Suppressor macrophage treated with lipopolysaccharide for 4 hours (primary cell): ENCODE results near the gene CCDC88C.

Experiments used
- DNase-seq: peaks from one replicate; pipeline ENCODE4 v3.0.0-alpha.2; 2020

Gene CCDC88C

DNA sequence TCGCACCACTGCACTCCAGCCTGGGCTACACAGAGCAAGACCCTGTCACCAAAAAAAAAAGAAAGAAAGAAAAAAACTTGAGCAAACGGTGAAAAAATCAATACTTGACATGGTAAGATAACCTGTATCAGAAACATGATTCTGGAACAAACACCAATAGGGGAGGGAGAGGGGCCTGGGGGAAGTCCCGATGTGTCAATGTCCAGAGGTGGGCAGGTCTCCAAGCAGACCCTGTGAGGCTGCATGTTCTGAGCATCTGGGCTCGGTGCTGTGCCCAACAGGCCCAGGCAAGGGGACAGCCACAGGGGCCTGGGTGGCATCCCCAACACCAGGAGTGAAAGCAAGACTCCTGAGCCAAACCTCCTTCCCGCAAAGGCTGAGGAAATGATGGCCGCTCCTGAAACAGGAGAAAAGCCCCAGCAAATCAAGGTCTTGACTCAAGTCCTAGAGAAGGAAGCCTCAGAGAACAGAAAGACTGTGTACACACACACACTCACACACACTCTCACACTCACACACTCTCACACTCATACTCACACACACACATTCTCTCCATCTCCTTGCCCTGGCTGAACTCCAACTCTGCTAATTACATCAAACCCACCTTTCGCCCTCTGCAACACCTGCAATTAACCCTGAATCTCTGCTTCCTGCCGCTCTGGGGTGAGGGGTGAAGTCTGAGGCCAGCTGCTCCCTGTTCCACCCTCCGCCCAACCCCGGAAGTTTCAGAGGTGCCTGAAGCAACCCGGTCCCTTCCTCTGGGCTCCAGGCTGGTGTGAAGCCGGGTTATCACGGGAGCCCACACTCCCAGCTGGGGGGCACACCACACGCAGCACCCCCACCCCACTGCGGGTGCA lies 20.4 kb downstream of the CCDC88C start:
- DNase-seq: no peak

GRCh38 chr14:91396013-91396660 lies 21.5 kb downstream of the CCDC88C start:
- DNase-seq: peak; percentile 64

DNA sequence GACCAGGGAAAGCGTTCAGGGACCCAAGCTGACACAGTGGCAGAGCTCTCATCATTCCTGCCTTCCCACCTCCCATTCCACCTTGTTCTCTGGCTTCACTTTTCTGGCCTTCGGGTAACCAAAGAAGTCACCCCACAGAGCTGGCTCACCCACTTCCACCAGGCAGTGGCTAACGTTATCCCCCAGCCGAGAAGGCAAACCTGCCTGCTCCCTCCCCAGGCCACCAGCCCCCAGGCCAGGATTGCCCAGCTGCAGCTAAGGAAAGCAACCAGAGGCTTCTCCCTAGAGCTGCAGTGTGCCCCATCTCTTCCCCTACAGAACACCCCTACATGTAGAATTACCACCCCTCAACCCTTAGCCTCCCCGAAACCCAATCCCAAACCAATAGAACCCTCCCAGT lies 22.2 kb downstream of the CCDC88C start:
- DNase-seq: no peak

- DNase-seq: no peak
These were observed 23.2 kb downstream of the CCDC88C start for GRCh38 chr14:91394105-91395081.

GRCh38 chr14:91392623-91393303 lies 24.9 kb downstream of the CCDC88C start:
- peak; percentile 78 for DNase-seq

DNA sequence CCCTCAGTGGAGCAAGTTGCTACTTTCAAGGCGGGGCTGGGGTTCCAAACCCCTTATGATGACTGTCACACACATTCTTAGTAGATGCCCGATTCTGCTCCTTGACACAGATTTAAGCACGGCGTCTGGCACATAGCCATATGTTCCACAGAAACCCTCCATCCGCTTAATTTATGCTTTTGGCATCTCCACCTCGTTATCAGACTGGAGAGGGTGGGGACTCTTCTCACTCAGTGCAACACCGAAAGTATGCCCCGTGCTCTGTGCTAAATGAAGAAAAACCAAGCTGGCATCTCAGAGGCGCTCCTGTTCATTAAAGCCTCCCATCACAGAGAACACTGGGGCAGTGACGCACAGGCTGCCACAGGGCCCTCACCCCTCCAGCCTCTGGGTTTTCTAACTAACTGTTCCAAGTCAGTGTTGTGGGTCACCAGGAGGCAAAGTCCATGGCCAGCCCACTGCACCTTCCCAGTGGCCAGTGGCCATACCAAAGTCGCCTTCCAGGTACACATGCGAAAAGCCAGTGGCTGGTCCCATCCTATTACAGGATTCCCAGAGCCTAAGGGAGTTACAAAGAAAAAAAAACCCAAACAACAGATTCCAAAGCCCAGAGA lies 27.3 kb downstream of the CCDC88C start:
- no peak for DNase-seq

- DNase-seq: no peak
These were observed 28.5 kb downstream of the CCDC88C start for GRCh38 chr14:91389150-91389549.

GRCh38 chr14:91388551-91388975 lies 29.1 kb downstream of the CCDC88C start:
- DNase-seq: peak; percentile 86

- no peak for DNase-seq
These were observed 29.7 kb downstream of the CCDC88C start for GRCh38 chr14:91387951-91388381.

DNA sequence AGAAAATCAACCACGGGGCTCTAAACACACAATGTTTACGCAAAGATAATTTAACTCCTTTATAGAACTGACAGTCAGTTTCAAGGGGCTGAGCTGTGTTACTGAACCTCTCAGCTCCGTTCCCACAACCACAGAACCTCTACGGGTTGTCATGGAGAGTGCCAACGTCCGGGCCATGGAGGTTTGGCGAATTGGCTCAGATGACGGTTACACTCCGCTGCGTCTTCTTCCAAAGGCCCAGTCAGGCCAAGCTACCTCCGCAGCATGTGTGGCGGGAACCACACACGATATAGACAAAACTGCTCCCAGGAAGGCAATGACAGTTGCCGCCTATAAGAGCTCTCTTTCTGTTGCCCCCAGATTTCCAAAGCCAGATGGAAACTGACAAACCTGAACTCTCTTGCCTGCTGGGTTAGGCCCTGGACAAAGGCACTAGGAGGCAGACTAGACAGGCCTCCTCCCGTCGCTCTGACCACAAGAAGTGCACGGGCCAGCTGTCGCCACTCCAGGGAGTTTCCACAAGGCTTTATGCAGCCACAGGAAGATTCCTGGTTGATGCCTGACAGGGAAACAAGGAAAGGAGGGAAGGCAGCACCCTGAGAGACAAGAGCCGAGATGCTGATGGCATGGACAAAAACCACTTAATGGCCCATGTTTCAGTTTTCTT lies 30.3 kb downstream of the CCDC88C start:
- no peak for DNase-seq

DNA sequence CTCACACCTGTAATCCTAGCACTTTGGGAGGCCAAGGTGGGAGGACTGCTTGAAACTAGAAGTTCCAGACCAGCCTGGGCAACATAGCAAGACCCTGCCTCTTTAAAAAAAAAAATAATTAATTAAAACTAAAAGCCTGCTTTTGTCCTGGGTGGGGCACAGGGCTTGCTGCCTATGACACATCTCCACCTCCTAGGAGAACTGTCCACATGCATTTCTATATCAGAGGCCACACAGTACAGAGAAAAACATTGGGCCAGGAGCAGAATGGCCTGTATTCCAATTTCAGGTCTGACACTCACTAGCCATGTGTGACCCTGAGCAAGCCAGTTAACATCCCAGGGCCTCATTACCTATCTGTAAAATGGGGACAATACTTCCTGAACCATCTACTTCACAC lies 31.9 kb downstream of the CCDC88C start:
- DNase-seq: no peak

DNA sequence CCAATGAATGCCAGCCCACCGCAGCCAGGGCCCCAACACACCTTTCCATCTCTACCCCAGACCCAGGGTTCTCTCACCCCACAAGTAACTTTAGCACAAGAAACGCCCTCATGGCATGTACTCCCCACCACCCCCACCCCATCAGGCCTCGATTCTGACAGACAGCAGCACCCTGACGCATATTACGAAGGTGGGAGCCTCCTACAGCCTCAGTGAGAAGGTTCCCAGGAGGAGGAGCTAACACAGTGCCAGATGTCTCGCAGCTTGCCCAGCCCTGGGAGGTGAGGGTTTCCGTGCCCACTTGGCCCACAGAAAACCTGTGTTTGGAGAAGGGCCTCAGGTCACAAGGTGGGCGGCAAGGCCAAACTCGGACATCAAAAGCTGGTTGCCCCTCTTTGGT lies 32.4 kb downstream of the CCDC88C start:
- no peak for DNase-seq

- no peak for DNase-seq
These were observed 34.2 kb downstream of the CCDC88C start for GRCh38 chr14:91383439-91383838.

DNA sequence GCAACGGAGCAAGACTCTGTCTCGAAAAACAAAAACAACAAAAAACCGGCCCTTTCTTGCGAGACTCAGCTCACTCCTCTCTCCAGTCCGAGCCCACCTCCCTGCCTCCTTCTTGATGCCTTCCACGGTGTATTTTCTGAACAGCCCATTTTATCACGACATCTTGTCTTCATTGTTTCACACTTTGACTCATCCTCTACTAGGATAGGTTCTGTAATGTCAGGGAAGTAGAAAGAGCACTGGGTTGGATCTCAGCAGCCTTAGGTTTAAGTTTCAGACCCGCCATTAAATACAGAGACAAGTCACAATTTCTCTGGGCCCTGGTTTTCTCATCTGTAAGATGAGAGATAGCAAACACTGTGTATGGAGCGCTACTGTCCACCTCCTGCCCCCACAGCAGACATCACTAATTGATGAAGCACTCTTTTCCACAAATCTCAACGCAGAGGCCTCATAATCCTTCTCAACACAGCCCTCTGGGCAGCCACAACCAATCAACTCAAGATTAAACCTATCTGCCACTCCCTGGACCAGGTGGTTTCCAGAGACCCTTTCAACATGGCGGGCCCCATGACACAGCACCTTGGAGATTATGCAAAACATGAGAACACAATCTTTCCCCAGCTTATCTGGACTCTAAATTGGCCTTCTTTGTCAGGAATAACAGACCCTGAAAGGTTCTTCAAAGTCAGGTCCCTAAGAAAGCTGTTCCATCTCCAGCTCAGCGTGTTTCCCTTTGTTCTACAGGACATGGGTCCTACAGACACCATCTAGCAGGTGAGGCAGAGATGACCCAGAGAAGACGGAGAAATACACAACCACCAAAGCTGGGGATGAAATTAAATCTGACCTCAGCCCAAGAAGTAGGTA lies 35.6 kb downstream of the CCDC88C start:
- DNase-seq: no peak

GRCh38 chr14:91380610-91381371 lies 36.8 kb downstream of the CCDC88C start:
- DNase-seq: no peak

DNA sequence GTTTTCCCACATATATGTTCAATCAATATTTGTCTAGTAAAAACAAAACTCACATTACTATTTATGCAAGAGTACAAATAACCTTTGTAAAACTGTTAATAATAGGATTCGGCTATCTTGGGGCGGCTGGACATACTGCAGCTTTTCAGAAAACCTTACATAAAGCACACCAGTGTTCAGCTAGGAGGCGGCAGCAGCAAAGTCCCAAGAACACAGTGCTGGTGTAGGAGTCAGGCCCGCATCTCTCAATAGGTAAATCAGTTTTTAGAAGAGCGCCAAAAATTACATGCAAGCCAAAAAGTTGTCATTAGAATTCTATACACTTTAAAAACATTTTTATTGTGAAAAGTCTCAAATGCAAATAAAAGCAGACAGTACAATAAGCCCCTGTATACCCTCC lies 37.5 kb downstream of the CCDC88C start:
- DNase-seq: no peak

GRCh38 chr14:91379579-91379932 lies 38.1 kb downstream of the CCDC88C start:
- DNase-seq: no peak

- DNase-seq: peak; percentile 70
These were observed 38.6 kb downstream of the CCDC88C start for GRCh38 chr14:91378930-91379578.
